ENCODE results near the gene SNRNP27. TPM values are rescaled to one million over a fixed set of nuclear protein-coding genes. Genes with fewer than 3 reads are reported as not detected.

Gene SNRNP27
- total RNA-seq, 1 donor from 2014 or later: 47.2 TPM

- DNase-seq (ENCODE audit: low spot score, unreplicated experiment): no peak
- H3K4me1 Mint-ChIP-seq (ENCODE audit: low read depth): peaks cover 1% of the 10 kb centered on the region
- H3K27me3 Mint-ChIP-seq: no peaks in the 10 kb centered on the region
- peak overlapping the region; percentile 49 for H3K4me3 Mint-ChIP-seq (ENCODE audit: low read depth)
- no peak overlapping the region for H3K27ac Mint-ChIP-seq
- H3K36me3 Mint-ChIP-seq (ENCODE audit: insufficient read depth): peaks cover 1% of the 10 kb centered on the region
- H3K9me3 Mint-ChIP-seq (ENCODE audit: low read depth): no peaks in the 10 kb centered on the region
- TF ChIP-seq CTCF (IDR thresholded peaks at IDR 0.05; ENCODE audit: unreplicated experiment): peak; percentile 75
These were observed 18.3 kb downstream of the SNRNP27 start for GRCh38 chr2:69911985-69912563.

GRCh38 chr2:69914164-69914949, 20.6 kb downstream of the SNRNP27 start:
- Mint-ChIP-seq H3K36me3 (ENCODE audit: insufficient read depth) (peaks cover 1% of the 10 kb centered on the region), H3K27ac (peak overlapping the region; percentile 95), H3K9me3 (ENCODE audit: low read depth) (no peaks in the 10 kb centered on the region), H3K4me1 (ENCODE audit: low read depth) (peaks cover 1% of the 10 kb centered on the region), H3K27me3 (no peaks in the 10 kb centered on the region), H3K4me3 (ENCODE audit: low read depth) (peak overlapping the region; percentile 79)
- peak; percentile 13 for TF ChIP-seq CTCF (IDR thresholded peaks at IDR 0.05; ENCODE audit: unreplicated experiment)
- peak; percentile 99 for DNase-seq (ENCODE audit: low spot score, unreplicated experiment)

- H3K27me3 Mint-ChIP-seq: no peaks in the 10 kb centered on the region
- H3K27ac Mint-ChIP-seq: peak within 1 kb of the TSS; percentile 95
- H3K4me3 Mint-ChIP-seq (ENCODE audit: low read depth): peak within 1 kb of the TSS; percentile 79
- H3K4me1 Mint-ChIP-seq (ENCODE audit: low read depth): peaks cover 1% of the 10 kb centered on the region
- H3K9me3 Mint-ChIP-seq (ENCODE audit: low read depth): no peaks in the 10 kb centered on the region
- peaks cover 1% of the 10 kb centered on the region for H3K36me3 Mint-ChIP-seq (ENCODE audit: insufficient read depth)
- DNase-seq (ENCODE audit: low spot score, unreplicated experiment): peak; percentile 20
- TF ChIP-seq CTCF (IDR thresholded peaks at IDR 0.05; ENCODE audit: unreplicated experiment): no peak
These were observed 21.5 kb downstream of the SNRNP27 start, which contains the start of gene MXD1 for GRCh38 chr2:69914950-69915945. Gene MXD1, plus strand, starts transcription at chr2:69915109. Its CDS starts 222 bp downstream, at chr2:69915331.

- no peaks in the 10 kb centered on the region for H3K9me3 Mint-ChIP-seq (ENCODE audit: low read depth)
- peaks cover 1% of the 10 kb centered on the region for H3K36me3 Mint-ChIP-seq (ENCODE audit: insufficient read depth)
- TF ChIP-seq CTCF (IDR thresholded peaks at IDR 0.05; ENCODE audit: unreplicated experiment): no peak
- peaks cover 1% of the 10 kb centered on the region for H3K4me1 Mint-ChIP-seq (ENCODE audit: low read depth)
- H3K4me3 Mint-ChIP-seq (ENCODE audit: low read depth): peak overlapping the region; percentile 74
- no peak overlapping the region for H3K27ac Mint-ChIP-seq
- no peaks in the 10 kb centered on the region for H3K27me3 Mint-ChIP-seq
- DNase-seq (ENCODE audit: low spot score, unreplicated experiment): no peak
These were observed 22.4 kb downstream of the SNRNP27 start for GRCh38 chr2:69916106-69916505.

- Mint-ChIP-seq H3K4me1 (ENCODE audit: low read depth) (peaks cover 1% of the 10 kb centered on the region), H3K36me3 (ENCODE audit: insufficient read depth) (peaks cover 7% of the 10 kb centered on the region), H3K9me3 (ENCODE audit: low read depth) (no peaks in the 10 kb centered on the region), H3K27ac (no peak overlapping the region), H3K4me3 (ENCODE audit: low read depth) (no peak overlapping the region), H3K27me3 (no peaks in the 10 kb centered on the region)
- DNase-seq (ENCODE audit: low spot score, unreplicated experiment): no peak
- no peak for TF ChIP-seq CTCF (IDR thresholded peaks at IDR 0.05; ENCODE audit: unreplicated experiment)
These were observed 24.1 kb downstream of the SNRNP27 start for GRCh38 chr2:69917852-69918251.
